CD4-positive, alpha-beta T cell treated with Interleukin-2 at 100 ng/mL for 4 hours (primary cell): ENCODE measurements around the gene PTCD1.
"Not testable (repeated sequence)": the region's sequence is repeated elsewhere in the genome, so short reads cannot be mapped to it uniquely, and the experiment has no call there.

Source experiments
- DNase-seq: peaks from one replicate; pipeline ENCODE4 v3.0.0-alpha.2; 2020; ENCODE audit warnings: low spot score

Gene PTCD1

DNA sequence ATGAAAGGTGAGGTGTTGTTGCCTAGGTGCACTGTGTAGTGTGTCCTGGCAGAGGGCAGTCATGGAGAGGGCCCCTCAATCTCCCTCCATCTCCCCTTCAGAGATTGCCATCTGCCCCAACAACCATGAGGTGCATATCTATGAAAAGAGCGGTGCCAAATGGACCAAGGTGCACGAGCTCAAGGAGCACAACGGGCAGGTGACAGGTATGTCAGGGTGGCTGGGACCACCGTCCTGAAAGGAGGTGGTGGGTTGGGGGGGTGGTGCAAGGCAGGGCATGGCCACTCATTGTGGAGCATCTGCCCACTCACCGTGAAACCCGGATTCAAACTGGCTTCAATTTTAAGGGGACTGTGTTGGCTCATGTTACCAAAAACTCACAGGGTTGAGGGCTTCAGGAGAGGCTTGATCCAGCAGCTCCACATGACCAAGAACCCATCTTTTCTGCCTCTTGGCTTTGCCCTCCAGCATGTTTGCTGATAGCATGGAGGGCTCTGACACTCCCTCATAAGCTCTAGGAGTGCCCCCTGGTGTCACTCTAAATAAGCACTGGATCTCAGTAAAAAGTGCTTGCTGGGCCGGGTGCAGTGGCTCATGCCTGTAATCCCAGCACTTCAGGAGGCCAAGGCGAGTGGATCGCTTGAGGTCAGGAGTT is 51.9 kb downstream of the PTCD1 start:
- peak; percentile 54 for DNase-seq

DNA sequence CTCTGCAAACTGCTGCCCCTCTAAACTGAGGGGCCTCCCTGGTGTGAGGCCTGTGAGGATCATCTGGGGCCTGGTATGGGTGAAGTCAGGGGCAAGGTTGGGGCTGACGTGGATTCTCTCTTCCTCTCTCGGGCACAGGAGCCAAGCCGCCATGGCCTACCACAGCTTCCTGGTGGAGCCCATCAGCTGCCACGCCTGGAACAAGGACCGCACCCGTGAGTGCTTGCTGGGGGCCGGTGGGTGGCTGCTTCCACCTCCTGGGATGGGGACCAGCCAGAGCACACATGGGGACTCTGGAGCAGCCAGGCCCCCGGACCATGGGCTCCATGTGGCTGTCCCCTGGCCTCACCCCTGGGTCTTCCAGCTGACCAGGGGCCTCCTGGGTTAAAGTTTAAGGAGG is 53.0 kb downstream of the PTCD1 start:
- DNase-seq, result no peak

DNA sequence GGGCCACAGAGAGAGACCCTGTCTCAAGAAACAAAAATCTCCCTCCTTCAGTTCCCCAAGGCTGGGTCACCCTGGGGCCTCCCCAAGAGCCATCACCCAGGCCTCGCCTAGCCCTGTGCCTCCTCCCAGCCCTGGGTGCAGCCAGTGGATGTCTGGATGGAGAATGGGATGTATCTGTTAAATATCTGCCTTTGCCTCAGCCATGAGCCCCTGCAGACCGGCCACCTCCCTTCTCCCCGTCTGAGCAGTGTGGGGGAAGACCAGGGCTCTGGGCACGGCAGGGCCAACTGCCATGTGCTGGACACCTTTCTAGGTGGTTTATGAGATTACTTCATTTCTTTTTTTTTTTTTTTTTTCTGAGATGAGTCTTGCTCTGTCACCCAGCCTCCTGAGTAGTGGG is 54.1 kb downstream of the PTCD1 start:
- DNase-seq, result no peak

GRCh38 chr7:99383791-99384370 is 54.7 kb downstream of the PTCD1 start:
- no peak for DNase-seq

- no peak for DNase-seq
Observed at GRCh38 chr7:99383203-99383602, 55.4 kb downstream of the PTCD1 start.

DNA sequence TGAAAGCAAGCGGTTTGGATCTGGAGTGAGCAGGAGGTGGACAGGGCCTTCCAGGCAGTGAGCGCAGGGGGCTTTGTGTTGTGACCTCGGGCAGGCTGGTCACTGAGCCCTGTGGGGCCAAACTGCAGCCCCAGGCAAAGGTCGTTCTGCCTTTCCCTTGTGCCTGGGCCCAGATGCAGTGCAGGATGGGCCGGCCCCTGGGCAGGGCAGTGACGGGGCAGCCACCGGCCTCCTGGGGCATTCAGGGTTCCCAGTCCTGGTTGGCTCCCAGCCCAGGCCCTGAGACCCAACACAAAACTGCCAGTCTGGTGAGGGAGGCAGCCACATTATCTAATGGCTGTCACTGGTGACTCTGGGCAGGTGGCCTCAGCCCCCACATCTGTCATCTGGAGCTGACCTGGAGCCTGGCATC is 56.9 kb downstream of the PTCD1 start:
- no peak for DNase-seq

GRCh38 chr7:99380823-99381663 is 57.6 kb downstream of the PTCD1 start:
- DNase-seq, result peak; percentile 94

DNA sequence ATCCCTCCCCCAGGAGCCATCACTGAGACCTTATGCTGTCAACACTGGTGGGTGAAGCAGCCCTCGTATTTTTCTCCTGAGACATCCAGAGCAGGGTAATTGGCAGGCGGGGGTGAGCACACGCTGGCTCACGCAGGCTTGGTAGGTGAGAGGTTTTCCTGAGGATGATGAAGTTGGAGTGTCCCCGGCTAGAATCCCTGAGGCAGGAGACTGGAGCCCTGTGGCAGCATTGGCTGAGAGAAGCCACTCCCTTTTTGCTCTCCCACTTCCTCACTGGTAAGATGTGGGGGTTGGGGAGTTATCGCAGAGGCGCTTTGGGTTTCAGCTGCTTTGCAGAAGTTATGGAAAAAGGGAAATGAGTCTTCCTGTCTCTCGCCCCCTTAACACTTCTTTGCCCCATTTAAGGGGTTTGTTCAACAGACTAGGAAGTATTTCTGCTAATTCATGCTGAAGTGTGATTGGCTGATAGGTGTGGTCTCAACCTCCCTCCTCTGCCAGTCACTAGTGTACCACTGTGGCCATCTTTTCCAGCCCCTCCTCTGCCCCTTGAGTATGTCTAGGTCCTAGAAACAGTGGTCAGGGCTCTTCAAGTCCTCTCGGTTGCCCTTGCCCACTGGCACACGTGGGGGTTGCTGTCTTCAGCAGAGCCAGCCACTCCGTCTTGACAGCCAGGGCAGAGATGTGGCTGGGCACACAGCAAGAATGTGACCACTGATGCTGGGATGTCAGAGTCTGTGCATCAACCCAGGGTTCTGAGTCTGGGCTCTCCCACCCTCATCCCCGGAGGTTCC is 58.4 kb downstream of the PTCD1 start:
- DNase-seq, result peak; percentile 49

DNA sequence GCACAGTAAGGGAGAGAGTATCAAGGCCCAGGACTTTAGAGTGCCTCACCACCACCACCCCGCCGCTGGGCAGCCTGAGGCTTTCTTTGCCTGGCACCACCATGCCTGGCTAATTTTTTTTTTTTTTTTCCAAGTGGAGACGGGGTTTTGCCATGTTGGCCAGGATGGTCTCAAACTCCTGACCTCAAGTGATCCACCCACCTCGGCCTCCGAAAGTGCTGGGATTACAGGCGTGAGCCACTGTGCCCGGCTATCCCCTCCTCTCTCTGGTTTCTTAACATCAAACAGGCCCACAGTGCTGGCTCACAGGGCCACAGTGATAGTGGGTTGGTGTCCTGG is 58.9 kb downstream of the PTCD1 start:
- not testable (repeated sequence) for DNase-seq

- peak; percentile 78 for DNase-seq
Observed at GRCh38 chr7:99379043-99379577, 59.5 kb downstream of the PTCD1 start.

- peak; percentile 63 for DNase-seq
Observed at GRCh38 chr7:99375070-99375807, 63.4 kb downstream of the PTCD1 start.

DNA sequence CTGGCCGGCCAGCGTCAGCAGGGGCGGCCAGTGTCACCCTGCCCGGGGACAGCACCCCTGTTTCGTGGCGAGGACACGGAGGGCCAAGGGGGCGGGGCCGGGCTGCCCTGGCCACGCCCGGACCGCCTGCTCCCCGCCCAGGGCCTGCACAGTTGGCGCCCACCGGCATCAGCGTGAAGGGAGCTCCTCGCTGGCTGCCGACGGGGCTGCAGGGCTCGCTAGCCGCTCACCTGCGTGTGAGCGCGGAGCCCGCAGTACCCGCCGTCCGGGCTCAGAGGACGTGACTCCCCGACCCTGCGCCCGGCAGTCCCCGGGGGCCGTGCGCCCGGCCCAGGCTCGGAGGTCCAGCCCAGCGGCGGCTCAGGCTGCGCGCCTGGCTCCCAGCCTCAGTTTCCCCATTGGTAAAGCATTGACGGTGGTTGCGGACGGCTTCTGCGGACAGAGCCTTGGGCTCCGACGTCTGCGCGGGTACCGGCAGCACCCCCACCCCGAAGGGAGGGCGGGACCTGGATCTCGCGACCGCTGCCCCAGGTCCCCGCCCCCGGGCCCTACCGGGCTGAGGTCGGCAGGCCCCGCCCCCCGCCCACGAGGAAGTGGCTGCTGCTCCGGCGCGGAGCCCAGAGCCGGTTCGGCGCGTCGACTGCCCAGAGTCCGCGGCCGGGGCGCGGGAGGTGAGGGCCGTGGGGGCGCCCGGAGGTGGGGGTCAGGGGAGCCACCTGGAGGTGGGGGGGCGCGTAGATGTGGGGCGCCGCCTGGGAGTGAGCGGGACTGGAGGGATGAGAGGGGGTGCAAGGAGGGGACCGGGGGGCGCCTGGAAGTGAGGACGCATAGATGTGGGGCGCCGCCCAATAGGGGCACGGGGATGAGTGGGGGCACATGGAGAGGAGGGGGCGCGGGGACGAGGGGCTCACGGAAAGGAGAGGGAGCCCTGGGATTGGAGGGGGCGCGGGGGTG is 64.2 kb downstream of the PTCD1 start, which contains the start of gene ARPC1B:
ARPC1B (plus strand) TSS at position 620 of the 954 bp plus-strand sequence. CDS start 10,985 bp downstream, outside the sequence.
- peak; percentile 81 for DNase-seq

DNA sequence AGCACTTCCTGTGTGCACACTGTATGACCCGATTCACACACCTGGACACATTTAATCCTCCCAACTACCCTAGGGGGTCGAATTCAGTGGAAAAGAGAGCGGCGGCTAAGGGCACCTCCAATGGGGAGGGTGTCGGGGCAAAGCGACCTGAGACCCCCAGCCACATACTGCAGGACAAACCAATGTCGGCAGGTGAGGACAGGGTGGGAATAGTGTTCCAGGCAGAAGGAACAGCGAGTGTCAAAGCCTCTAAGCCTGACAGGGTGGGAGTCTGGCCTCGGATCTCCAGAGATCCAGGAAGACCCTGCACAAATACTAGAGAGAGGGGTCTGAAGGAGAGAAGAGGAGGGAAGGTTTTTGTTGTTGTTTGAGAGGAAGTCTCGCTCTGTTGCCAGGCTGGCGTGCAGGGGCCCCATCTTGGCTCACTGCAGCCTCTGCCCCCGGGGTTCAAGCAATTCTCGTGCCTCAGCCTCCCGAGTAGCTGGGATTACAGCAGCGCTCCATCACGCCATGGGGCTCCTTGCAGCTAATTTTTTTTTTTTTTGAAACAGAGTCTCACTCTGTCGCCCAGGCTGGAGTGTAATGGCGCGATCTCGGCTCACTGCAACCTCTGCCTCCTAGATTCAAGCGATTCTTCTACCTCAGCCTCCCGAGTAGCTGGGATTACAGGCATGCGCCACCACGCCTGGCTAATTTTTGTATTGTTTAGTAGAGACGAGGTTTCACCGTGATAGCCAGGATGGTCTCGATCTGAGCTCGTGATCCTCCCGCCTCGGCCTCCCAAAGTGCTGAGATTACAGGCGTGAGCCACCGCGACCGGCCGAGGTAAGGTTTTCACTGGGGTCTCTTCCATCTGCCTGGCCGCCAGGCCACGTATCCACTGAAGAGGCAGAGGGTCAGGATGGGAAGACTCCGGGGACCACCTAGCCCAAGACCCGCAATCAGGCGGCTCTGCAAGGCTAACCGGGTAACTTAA is 65.2 kb downstream of the PTCD1 start:
- DNase-seq, result no peak

- no peak for DNase-seq
Observed at GRCh38 chr7:99372275-99373090, 66.1 kb downstream of the PTCD1 start.

- no peak for DNase-seq
Observed at GRCh38 chr7:99371376-99371920, 67.2 kb downstream of the PTCD1 start.

- DNase-seq, result no peak
Observed at GRCh38 chr7:99369767-99370391, 68.7 kb downstream of the PTCD1 start.

- DNase-seq, result no peak
Observed at GRCh38 chr7:99368750-99369389, 69.7 kb downstream of the PTCD1 start.
